ENCODE results near the gene IL1RN.

Gene IL1RN

DNA sequence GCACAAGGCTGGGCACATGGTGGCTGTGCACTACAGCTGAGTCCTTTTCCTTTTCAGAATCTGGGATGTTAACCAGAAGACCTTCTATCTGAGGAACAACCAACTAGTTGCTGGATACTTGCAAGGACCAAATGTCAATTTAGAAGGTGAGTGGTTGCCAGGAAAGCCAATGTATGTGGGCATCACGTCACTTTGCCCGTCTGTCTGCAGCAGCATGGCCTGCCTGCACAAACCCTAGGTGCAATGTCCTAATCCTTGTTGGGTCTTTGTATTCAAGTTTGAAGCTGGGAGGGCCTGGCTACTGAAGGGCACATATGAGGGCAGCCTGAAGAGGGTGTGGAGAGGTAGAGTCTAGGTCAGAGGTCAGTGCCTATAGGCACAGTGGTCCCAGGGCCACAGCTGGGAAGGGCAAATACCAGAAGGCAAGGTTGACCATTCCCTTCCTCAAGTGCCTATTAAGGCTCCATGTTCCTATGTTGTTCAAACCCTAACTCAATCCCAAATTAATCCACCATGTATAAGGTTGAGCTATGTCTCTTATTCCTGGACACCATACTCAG is 2.2 kb downstream of the IL1RN start:
- Histone ChIP-seq H3K27ac (ENCODE audit: low read depth, low read length, severe bottlenecking) (no peak overlapping the region), H3K4me3 (ENCODE audit: extremely low read depth, insufficient read depth, low read length, poor library complexity, severe bottlenecking) (no peak overlapping the region), H3K4me1 (ENCODE audit: control insufficient read depth, insufficient read depth, low read length, poor library complexity, severe bottlenecking) (peaks cover 11% of the 10 kb centered on the region), H3K9me3 (ENCODE audit: control insufficient read depth, low read length) (no peaks in the 10 kb centered on the region), H3K36me3 (ENCODE audit: control insufficient read depth, insufficient read depth, low read length) (no peaks in the 10 kb centered on the region)
- 54 to 69% methylated on average over 2 of the region's 2 CpGs for WGBS, 2 experiments (ENCODE audit: insufficient coverage in 2 of 2)

GRCh38 chr2:113131352-113132185 is 4.2 kb downstream of the IL1RN start:
- no peaks in the 10 kb centered on the region for H3K9me3 ChIP-seq (ENCODE audit: control insufficient read depth, low read length)
- no peak overlapping the region for H3K27ac ChIP-seq (ENCODE audit: low read depth, low read length, severe bottlenecking)
- no peak overlapping the region for H3K4me3 ChIP-seq (ENCODE audit: extremely low read depth, insufficient read depth, low read length, poor library complexity, severe bottlenecking)
- 87% methylated on average over 7 of the region's 7 CpGs for WGBS, 2 experiments (ENCODE audit: insufficient coverage in 2 of 2)
- H3K36me3 ChIP-seq (ENCODE audit: control insufficient read depth, insufficient read depth, low read length), result no peaks in the 10 kb centered on the region
- H3K4me1 ChIP-seq (ENCODE audit: control insufficient read depth, insufficient read depth, low read length, poor library complexity, severe bottlenecking), result no peaks in the 10 kb centered on the region

GRCh38 chr2:113132414-113133021 is 5.1 kb downstream of the IL1RN start:
- WGBS, 2 experiments (ENCODE audit: insufficient coverage in 2 of 2), result 91 to 92% methylated on average over 4 to 14 of the region's 17 CpGs
- no peaks in the 10 kb centered on the region for H3K4me1 ChIP-seq (ENCODE audit: control insufficient read depth, insufficient read depth, low read length, poor library complexity, severe bottlenecking)
- no peak overlapping the region for H3K4me3 ChIP-seq (ENCODE audit: extremely low read depth, insufficient read depth, low read length, poor library complexity, severe bottlenecking)
- no peak overlapping the region for H3K27ac ChIP-seq (ENCODE audit: low read depth, low read length, severe bottlenecking)
- H3K36me3 ChIP-seq (ENCODE audit: control insufficient read depth, insufficient read depth, low read length), result no peaks in the 10 kb centered on the region
- H3K9me3 ChIP-seq (ENCODE audit: control insufficient read depth, low read length), result no peaks in the 10 kb centered on the region

- WGBS, 2 experiments (ENCODE audit: insufficient coverage in 2 of 2), result 63 to 73% methylated on average over 3 to 6 of the region's 7 CpGs
- no peaks in the 10 kb centered on the region for H3K9me3 ChIP-seq (ENCODE audit: control insufficient read depth, low read length)
- H3K36me3 ChIP-seq (ENCODE audit: control insufficient read depth, insufficient read depth, low read length), result no peaks in the 10 kb centered on the region
- H3K4me1 ChIP-seq (ENCODE audit: control insufficient read depth, insufficient read depth, low read length, poor library complexity, severe bottlenecking), result peaks cover 4% of the 10 kb centered on the region
- H3K4me3 ChIP-seq (ENCODE audit: extremely low read depth, insufficient read depth, low read length, poor library complexity, severe bottlenecking), result no peak overlapping the region
- H3K27ac ChIP-seq (ENCODE audit: low read depth, low read length, severe bottlenecking), result no peak overlapping the region
These were observed 6.6 kb downstream of the IL1RN start for GRCh38 chr2:113133704-113134598.

DNA sequence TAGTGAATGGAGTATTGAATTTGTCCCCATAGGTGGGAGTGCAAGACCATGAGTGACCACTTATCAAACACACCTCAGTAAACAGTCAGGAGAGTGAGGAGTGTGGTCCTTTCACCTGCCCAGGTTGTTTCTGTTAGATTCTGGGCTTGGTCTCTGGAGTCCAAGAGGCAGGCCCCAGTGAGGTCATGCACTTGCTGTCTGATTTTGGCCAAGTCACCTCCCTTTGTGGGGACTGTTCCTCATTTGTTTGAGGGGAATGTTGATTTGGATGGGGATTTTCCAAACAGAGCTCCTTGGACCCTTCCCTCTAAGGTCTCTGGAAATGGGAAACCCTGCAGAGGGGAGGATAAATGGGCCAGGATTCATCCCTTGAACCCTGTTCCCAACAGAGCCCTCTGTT is 7.3 kb downstream of the IL1RN start:
- no peaks in the 10 kb centered on the region for H3K9me3 ChIP-seq (ENCODE audit: control insufficient read depth, low read length)
- no peak overlapping the region for H3K27ac ChIP-seq (ENCODE audit: low read depth, low read length, severe bottlenecking)
- peaks cover 4% of the 10 kb centered on the region for H3K4me1 ChIP-seq (ENCODE audit: control insufficient read depth, insufficient read depth, low read length, poor library complexity, severe bottlenecking)

GRCh38 chr2:113135317-113135716 is 7.9 kb downstream of the IL1RN start:
- Histone ChIP-seq H3K27ac (ENCODE audit: low read depth, low read length, severe bottlenecking) (no peak overlapping the region), H3K4me3 (ENCODE audit: extremely low read depth, insufficient read depth, low read length, poor library complexity, severe bottlenecking) (no peak overlapping the region), H3K4me1 (ENCODE audit: control insufficient read depth, insufficient read depth, low read length, poor library complexity, severe bottlenecking) (peaks cover 4% of the 10 kb centered on the region), H3K36me3 (ENCODE audit: control insufficient read depth, insufficient read depth, low read length) (no peaks in the 10 kb centered on the region), H3K9me3 (ENCODE audit: control insufficient read depth, low read length) (no peaks in the 10 kb centered on the region)
- no CpG with 5 or more reads among the region's 1 CpG for WGBS, 2 experiments (ENCODE audit: insufficient coverage in 2 of 2)

More for the DNA sequence above, 7.3 kb downstream of the IL1RN start:
- Histone ChIP-seq H3K36me3 (ENCODE audit: control insufficient read depth, insufficient read depth, low read length) (no peaks in the 10 kb centered on the region), H3K4me3 (ENCODE audit: extremely low read depth, insufficient read depth, low read length, poor library complexity, severe bottlenecking) (no peak overlapping the region)

- H3K9me3 ChIP-seq (ENCODE audit: control insufficient read depth, low read length), result no peaks in the 10 kb centered on the region
- 43 to 45% methylated on average over 7 of the region's 8 CpGs for WGBS, 2 experiments (ENCODE audit: insufficient coverage in 2 of 2)
- peaks cover 4% of the 10 kb centered on the region for H3K4me1 ChIP-seq (ENCODE audit: control insufficient read depth, insufficient read depth, low read length, poor library complexity, severe bottlenecking)
- H3K27ac ChIP-seq (ENCODE audit: low read depth, low read length, severe bottlenecking), result no peak overlapping the region
- H3K4me3 ChIP-seq (ENCODE audit: extremely low read depth, insufficient read depth, low read length, poor library complexity, severe bottlenecking), result no peak overlapping the region
- no peaks in the 10 kb centered on the region for H3K36me3 ChIP-seq (ENCODE audit: control insufficient read depth, insufficient read depth, low read length)
These were observed 9.7 kb downstream of the IL1RN start for GRCh38 chr2:113136828-113137775.

DNA sequence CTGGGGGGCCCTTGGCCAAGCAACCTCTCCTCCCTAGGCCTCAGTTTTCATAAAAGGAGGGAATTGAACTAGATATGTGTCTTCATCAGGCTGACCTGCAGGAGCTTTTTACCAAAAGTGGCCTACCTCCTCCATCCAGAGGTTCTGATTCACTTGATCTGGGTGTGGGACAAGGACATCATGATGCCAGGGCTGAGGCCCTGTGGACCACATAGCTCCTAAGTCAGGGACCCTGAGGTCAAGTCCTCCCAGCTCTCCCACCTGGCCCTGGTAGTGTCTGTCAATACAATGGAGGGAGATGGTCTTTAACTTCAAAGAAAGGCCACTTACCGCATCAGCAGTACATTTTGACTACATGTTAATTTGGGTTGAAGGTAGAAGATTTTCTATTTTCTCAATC is 10.4 kb downstream of the IL1RN start:
- no peak overlapping the region for H3K4me3 ChIP-seq (ENCODE audit: extremely low read depth, insufficient read depth, low read length, poor library complexity, severe bottlenecking)
- WGBS, 2 experiments (ENCODE audit: insufficient coverage in 2 of 2), result no CpG with 5 or more reads among the region's 1 CpG
- H3K36me3 ChIP-seq (ENCODE audit: control insufficient read depth, insufficient read depth, low read length), result no peaks in the 10 kb centered on the region

DNA sequence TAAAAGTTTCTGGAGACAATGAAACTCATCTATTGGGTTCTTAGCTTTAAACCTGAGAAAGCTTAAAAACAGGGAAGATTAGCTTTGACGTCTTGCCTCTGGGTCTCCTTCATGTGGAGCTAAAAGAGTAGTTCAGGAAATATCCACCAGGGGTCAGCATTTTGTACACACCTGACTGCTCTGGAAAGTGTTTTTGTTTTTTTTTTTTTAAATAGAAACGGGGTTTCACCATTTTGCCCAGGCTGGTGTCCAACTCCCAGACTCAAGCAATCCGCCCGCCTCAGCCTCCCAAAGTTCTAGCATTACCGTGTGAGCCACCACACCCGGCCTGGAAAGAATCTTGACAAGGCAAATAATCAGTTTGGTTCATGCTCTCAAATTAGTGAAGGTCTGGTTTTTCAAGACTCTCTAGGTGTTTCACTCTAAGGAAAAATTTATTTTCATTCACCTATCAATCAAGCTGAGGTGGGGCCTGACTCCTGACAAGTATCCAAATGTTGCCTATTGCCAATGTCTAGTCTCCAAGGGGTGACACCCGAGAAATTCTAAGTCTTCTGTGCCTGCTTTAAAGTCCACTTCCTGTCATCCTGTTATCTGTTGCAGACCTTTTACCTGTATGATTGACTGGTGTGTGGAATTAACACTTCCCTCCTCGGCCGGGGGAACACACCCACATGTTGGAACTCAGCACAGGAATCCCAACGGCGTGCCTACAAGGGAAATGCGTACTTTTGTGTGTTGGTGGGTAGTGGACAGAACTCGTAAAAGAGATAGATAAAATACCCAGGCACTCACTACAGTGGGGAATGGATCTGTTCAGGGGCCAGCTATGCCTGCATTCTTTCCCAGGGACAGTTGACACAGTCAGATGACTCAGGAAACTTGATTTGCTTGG is 11.3 kb downstream of the IL1RN start:
- WGBS, 2 experiments (ENCODE audit: insufficient coverage in 2 of 2), result 57 to 61% methylated on average over 10 of the region's 13 CpGs
- H3K27ac ChIP-seq (ENCODE audit: low read depth, low read length, severe bottlenecking), result no peak overlapping the region

More for the DNA sequence above, 10.4 kb downstream of the IL1RN start:
- H3K27ac ChIP-seq (ENCODE audit: low read depth, low read length, severe bottlenecking), result no peak overlapping the region
- peaks cover 4% of the 10 kb centered on the region for H3K4me1 ChIP-seq (ENCODE audit: control insufficient read depth, insufficient read depth, low read length, poor library complexity, severe bottlenecking)
- H3K9me3 ChIP-seq (ENCODE audit: control insufficient read depth, low read length), result no peaks in the 10 kb centered on the region

More for the DNA sequence above, 11.3 kb downstream of the IL1RN start:
- no peak overlapping the region for H3K4me3 ChIP-seq (ENCODE audit: extremely low read depth, insufficient read depth, low read length, poor library complexity, severe bottlenecking)
- H3K9me3 ChIP-seq (ENCODE audit: control insufficient read depth, low read length), result no peaks in the 10 kb centered on the region
- peaks cover 4% of the 10 kb centered on the region for H3K4me1 ChIP-seq (ENCODE audit: control insufficient read depth, insufficient read depth, low read length, poor library complexity, severe bottlenecking)
- H3K36me3 ChIP-seq (ENCODE audit: control insufficient read depth, insufficient read depth, low read length), result no peaks in the 10 kb centered on the region
